NCI-H1092 treated with DMSO at 0.1 percent for 48 hours (cell line): ENCODE data around the gene HTR3B.
"Not testable (repeated sequence)": the region's sequence is repeated elsewhere in the genome, so short reads cannot be mapped to it uniquely, and the experiment has no call there.

ENCODE experiments used
- DNase-seq: peaks from one replicate; lab custom pipeline; 2025; lab: John Stamatoyannopoulos, UW

The HTR3B gene

DNA sequence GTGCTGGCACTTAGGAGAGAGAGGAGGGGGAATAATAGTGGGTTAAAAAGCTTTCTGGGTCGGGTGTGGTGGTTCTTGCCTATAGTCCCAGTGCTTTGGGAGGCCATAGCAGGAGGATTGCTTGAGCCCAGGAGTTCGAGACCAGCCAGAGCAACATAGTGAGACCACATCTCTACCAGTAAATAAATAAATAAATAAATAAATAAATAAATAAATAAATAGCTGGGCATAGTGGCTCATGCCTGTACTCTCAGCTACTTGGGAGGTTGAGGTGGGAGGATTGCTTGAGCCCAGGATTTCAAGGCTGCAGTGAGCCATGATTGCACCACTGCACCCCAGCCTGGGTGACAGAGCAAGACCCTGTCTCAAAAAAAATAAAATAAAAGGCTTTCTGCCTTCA is 41.6 kb downstream of the HTR3B start:
- DNase-seq: not testable (repeated sequence)

DNA sequence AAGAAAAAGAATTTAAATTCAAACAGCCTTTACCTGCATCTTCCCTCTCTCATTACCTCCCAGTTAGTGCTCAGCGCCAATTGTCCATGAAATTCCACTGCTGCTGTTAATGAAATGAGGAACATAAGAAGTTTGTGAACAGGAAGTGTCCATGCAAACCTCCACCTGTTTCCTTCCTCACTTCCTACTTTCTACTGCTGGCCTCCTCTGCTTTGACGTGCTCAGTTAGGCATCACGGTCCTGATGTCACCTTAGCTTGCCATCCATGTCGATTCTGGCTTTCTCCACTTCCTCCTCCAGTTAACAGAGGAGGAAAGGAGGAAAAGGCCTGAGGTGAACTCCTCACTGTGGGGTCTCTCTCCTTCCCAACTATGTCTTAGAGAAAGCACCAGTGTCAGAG is 43.4 kb downstream of the HTR3B start:
- DNase-seq: no peak

DNA sequence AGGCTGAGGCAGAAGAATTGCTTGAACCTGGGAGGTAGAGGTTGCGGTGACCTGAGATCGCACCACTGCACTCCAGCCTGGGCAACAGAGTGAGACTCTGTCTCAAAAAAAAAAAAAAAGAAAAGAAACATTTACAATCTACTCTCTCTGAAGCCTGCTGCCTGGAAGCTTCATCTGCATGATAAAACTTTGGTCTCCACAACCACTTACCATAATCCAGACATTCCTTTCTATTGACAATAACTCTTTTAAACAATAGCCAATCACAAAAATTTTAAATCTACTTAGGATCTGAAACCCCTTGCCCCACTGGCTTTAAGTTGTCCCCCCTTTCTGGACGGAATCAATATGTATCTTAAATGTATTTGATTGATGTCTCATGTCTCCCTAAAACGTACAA is 45.3 kb downstream of the HTR3B start:
- DNase-seq: no peak

DNA sequence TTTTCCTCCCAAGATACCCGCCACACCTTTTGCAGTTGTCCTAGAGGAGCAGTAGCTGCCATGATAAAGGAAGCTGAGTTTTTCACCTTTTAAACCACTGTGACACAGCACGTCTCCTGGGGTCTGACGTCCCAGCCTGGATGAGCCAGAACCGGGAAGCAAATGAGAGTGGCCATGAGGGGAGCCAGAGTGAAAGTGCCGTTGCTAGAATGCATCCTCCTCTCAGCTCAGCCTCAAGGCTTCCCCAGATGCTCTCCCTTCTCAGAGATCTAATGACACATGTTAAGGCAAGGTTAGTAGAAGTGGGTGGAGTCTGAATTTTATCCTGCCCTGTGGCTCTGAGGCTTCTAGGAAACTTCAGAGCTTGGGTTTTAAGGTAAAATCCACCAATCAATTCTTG is 46.9 kb downstream of the HTR3B start:
- DNase-seq: no peak

DNA sequence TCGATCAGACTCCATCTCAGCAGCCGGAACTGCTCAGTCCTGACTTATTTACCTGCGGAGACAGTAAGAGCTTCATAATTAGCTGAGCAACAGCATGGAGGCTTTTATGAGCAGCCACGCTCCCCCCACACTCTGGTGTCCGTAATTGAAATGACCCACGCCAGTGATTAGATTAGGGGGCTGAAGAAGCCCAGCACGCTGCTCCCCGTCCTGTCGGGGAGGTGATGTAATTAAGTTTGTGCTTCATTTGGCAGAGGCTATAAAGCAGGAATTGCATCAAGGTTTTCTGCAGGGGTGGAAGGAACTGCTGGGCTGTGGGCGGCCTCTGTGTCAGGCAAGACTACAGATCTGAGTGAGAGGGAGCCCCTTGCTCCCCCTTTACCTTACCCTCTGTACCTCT is 47.5 kb downstream of the HTR3B start:
- no peak for DNase-seq

DNA sequence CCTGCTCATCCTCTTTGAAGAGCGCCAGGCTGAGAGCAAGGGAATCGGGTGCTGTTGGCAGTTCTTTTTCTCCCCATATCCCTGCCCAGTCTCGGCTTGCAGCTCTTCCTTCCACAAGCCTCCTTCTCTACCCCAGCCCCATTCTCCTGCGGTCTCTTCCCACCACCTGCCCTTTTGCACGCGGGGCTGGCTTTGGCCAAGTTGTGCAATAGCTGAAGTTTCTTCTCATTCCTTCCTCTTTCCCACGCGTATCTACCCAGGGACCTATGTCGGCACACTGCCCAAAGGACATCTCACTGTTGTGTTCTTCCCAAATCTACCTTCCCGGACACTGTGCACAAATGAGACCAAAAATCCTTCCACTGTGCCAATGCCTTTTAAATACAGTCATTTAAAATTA is 48.0 kb downstream of the HTR3B start:
- DNase-seq: no peak

DNA sequence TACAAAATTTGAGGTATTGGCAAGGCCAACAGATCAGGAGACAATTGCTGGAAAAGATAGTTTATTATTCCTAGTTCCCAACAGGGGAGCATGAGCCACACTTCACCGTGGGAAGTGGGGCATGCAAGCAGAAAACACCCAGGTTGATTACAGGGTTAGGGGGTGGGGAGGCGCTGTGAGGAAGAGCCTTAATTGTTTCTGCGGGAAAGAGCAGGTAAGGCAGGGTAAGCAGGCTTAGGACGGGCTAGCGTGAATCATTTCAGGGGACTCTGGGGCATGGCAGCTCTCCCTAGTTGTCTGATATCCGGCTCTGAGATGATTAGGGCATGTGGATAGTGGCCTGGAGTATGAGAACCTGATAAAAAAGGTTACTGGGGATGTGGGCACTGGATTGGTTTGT is 49.6 kb downstream of the HTR3B start:
- no peak for DNase-seq

DNA sequence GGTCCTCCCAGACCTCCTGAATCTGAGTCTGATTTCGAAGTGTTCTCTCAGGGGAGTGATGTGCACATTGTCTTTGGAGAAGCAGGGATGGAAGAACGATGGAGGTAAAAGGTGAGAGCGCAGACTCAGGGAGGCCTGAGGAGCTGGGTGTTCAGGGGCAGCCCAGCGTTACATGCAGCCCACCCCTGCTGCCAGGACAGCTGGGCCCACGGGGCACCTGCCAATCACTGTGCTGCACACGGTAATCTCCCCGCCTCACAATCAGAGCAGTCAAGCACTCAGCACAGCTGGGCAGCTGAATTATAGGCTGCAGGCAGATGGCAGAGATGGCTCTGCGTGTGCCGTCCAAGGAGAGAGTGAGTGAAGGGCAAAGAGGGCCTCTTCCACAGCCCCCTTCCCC is 52.4 kb downstream of the HTR3B start:
- DNase-seq: peak; percentile 18

DNA sequence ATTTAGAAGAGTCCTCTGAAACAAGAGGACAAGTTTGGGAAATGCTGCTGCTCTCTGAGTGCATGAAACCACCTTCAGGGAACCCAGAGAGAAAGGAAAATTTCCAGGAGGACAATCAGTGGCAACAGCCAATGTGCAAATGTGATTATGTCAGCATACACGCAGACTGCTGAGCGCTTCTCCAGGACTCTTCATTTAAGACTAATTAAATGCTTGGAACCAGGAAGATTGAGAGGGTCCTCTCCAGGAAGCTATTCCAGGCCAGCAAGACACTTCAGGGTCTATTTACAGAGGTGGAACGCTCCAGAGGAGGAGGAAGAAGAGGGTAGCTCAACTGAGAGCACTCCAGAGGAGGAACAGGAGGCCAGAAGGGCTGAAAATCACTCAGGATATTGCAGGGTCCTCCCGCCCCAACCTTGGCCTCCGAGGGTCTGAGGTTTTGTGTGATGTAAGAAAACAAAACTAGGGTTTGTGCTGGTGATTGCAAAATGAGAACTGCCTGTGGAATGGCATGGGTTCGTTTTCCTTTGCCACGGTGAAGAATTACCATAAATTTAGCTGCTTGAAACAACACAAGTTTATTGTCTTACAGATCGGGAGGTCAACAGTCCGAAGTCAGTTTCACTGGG is 56.2 kb downstream of the HTR3B start:
- no peak for DNase-seq

DNA sequence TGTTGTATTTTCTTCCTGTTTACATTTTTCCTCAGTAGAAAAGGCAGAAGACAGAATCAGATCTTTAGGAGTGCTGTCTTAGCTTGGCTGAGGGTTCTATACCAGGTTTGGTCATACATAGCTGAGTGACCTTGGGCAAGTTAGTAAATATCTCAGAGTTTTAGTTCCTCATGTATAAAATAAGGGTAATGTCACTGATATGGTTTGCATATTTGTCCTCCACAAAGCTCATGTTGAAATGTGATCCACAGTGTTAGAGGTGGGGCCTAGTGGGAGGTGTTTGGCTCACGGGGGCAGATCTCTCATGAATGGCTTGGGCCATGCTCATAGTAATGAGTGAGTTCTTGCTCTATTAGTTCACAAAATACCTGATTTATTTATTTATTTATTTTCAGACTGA is 62.8 kb downstream of the HTR3B start:
- no peak for DNase-seq

DNA sequence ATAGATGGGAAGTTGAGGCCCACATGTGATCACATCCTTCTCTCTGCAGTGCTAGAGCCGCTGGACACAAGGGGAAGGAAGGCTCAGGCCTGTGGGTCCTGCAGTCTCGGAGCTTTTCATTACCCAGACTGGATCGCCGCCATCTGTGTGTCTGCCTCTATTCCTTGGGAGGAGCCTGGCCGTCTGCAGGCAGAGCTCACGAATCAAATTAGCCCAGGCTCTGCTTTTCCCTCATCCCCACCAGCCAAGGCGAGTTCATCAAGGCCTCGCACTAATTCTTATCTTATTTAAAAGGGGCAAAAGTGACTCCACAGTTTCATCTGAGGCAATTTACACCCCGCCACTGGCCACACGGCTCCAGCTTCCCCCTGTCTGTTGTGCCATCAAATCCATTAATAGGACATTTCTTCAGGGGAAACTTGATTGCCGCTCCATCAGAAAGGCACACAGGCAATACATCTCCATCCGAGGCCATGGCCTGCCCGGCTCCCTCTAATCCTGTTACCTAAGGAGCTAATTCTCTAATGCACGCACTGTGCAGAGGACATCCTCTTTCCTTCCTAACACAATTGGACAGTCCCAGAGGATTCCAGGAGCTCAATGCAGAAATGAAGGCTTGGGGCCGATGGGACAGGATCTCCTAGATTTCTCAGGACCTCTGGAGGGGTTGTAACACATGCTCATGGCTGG is 67.1 kb downstream of the HTR3B start:
- DNase-seq: no peak

DNA sequence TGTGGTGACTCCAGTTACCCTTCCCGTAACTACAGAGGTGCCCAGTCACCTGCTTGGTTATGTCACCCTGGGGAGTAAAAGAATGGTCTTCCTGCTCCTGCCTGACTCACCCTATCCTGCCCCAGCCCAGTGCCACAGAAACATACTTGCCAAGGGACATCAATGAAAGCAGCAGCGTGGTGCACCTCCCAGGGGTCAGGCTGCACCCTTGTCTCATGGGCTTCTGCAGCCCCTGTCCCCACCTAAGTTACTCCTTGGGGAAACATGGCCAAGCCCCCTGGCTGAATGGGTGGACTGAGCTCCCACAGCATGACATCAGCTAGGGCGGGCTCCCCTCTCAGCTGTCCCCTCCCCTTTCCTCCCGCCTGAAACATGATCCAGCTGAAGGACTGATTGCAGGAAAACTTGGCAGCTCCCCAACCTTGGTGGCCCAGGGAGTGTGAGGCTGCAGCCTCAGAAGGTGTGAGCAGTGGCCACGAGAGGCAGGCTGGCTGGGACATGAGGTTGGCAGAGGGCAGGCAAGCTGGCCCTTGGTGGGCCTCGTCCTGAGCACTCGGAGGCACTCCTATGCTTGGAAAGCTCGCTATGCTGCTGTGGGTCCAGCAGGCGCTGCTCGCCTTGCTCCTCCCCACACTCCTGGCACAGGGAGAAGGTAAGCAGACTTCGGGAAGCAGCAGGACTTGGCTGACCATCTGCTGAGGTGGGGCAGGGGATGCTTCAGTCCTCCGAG is 70.3 kb downstream of the HTR3B start, which contains the start of gene HTR3A:
Gene HTR3A, plus strand, starts transcription at position 368 of the 730 bp plus-strand sequence. Its CDS starts 218 bp downstream, at position 586.
- DNase-seq: peak; percentile 93

DNA sequence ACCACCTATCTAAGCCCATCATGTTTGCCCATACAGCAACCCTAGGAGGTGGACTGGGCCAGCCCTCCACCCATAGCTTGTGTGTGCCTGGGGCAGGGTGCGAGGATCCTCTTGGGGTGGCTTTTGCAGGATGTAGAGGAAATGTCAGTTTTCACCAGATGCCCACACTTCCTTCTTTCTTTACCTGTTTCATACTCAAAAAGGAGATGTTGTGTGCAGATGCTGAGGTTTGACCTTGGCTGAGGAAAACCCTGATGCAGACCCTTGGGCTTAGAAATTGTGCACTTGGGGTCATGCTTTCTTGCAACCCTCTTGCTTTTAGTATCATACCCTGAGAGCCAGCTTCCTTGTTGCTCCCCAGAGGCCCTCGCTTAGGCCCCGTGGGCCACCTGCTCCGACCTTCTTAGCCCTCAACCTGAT is 72.5 kb downstream of the HTR3B start:
- no peak for DNase-seq

DNA sequence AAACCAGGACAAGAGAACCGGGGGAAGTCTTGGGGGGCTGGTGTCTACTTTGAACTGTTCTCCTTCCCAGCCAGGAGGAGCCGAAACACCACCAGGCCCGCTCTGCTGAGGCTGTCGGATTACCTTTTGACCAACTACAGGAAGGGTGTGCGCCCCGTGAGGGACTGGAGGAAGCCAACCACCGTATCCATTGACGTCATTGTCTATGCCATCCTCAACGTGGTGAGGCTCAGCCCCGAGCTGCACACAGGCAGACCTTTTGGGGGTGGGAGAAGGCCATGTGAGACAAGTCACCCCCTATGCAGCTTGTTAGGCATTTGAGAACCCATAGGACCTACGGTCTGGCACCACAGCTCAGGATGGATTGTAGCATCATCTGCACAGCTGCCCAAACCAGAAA is 73.1 kb downstream of the HTR3B start:
- no peak for DNase-seq

DNA sequence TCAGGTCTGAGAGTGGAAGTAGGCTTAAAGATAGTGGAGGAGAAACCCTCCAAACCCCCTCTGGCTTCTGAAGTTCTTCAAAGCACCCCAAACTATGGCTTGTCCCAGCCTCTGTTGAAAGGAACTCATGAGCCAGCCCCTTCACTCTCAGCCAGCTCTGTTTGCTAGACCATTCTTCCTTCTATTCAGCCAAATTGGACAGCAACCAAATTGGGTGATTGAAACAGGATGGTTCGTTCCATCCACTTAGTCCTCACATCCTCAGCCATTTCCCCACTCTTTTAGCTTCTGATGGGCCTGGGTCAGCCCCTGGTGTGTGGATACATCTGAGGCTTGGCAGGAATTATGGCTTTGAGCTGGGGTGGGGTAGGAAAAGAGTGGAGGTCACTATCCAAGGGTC is 74.8 kb downstream of the HTR3B start:
- peak; percentile 34 for DNase-seq

DNA sequence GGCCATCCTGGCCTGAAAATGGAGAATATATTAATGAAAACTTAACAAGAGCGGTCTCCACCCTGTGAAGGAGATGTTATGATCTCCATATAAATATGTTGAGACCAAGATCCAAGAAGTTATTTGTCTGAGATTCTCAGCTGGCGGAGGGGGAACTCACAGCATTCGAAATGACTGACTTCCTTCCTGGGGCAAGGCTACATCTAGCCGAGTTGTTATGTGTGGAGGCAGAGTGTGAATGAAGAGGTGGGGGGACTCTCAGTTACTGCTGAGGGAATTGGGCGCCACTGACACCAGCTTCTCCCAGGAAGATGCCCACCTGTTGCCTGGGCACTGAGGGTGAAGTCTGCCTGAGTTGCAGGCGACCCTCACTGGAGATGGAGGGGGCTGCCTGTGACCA is 76.2 kb downstream of the HTR3B start:
- DNase-seq: no peak

DNA sequence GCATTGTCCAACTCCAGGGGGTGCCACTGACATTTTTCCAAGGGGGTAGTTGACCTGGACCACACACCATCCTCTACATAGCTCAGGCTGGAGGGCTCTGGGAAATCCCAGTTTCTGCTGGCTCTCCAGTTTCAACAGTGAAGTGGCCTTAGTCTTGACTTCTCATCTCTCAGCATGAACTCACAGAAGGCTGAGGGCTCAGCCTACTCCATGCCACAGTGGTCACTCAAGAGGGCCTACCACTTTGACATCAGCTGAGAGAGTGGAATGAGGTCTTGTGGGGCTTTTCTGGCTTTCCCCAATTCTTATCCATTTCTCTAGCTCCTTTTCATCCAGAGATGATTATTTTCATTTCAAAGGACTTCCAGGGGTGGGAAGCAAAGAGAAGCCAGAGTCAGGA is 77.7 kb downstream of the HTR3B start:
- DNase-seq: no peak

DNA sequence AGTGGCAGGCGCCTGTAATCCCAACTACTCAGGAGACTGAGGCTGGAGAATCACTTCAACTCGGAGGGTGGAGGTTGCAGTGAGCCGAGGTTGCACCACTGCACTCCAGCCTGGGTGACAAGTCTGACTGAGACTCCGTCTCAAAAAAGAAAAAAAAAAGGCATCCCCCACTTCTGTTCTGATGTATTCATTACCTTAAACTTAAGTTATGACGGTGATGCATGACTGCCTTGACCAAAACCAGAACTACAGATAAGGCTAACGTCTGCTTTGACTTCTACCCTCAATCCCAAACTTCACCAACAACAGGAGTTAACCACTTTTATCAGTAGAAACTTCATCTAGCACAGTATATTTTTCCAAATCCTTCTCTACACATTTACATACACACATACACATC is 80.2 kb downstream of the HTR3B start:
- DNase-seq: no peak

DNA sequence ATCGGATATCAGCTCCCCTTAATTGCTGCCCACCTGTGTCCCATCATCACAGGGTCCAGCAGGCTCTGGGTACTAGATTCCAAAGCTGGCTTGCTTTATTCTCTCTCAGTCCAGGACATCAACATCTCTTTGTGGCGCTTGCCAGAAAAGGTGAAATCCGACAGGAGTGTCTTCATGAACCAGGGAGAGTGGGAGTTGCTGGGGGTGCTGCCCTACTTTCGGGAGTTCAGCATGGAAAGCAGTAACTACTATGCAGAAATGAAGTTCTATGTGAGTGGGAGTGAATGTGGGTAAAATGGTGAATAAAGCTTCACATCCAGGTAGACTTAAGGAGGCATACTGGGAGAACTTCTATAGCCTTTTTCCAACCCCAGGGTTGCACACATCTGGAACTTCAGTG is 81.3 kb downstream of the HTR3B start:
- no peak for DNase-seq

DNA sequence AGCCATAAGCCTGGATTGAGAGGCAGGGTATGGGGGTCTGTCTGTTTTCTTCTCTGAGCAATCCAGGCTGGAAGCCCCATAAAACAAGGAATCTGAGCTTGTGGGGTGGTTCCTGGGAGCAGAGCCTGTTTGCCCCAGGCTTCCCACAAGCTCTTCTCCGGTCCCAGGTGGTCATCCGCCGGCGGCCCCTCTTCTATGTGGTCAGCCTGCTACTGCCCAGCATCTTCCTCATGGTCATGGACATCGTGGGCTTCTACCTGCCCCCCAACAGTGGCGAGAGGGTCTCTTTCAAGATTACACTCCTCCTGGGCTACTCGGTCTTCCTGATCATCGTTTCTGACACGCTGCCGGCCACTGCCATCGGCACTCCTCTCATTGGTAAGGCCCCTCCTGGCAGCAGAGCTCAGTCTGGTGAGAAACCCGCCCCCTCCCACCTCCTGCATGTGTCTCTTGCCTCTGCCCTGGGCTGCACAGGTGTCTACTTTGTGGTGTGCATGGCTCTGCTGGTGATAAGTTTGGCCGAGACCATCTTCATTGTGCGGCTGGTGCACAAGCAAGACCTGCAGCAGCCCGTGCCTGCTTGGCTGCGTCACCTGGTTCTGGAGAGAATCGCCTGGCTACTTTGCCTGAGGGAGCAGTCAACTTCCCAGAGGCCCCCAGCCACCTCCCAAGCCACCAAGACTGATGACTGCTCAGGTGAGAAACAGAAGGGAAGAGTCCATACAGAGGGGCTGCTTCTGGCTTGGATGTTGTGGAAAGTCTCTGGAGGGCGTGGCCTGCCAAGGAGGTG is 82.0 kb downstream of the HTR3B start:
- DNase-seq: no peak

DNA sequence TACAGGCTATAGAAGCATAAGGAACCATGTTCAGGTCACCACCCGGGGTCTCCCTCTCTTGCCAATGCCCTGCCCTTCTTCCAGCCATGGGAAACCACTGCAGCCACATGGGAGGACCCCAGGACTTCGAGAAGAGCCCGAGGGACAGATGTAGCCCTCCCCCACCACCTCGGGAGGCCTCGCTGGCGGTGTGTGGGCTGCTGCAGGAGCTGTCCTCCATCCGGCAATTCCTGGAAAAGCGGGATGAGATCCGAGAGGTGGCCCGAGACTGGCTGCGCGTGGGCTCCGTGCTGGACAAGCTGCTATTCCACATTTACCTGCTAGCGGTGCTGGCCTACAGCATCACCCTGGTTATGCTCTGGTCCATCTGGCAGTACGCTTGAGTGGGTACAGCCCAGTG is 84.8 kb downstream of the HTR3B start:
- no peak for DNase-seq

DNA sequence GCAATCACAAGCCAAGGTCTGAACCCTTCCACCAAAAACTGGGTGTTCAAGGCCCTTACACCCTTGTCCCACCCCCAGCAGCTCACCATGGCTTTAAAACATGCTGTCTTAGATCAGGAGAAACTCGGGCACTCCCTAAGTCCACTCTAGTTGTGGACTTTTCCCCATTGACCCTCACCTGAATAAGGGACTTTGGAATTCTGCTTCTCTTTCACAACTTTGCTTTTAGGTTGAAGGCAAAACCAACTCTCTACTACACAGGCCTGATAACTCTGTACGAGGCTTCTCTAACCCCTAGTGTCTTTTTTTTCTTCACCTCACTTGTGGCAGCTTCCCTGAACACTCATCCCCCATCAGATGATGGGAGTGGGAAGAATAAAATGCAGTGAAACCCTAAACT is 85.3 kb downstream of the HTR3B start:
- no peak for DNase-seq

DNA sequence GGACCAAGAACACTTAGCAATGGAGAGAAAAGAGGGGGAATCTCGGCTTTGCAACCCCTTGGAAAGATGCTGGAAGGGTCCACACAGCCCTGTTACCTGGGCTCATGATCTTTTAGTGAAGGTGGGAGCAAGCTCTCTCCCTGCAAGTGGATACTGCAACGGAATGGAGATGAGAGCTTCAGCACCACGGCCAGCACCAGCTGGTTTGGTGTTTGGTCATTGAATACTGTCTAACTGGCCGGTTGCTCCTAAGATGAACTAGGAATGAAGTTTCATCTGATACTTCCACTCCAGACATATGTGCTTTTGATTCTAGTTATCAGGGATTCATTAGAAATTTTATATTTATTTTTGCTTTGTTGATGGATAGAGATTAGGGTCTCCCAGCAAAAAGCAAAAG is 86.6 kb downstream of the HTR3B start:
- DNase-seq: no peak
